NCI-H2029 (cell line): ENCODE measurements around the gene PCMT1.
"Not testable (repeated sequence)": the region's sequence is repeated elsewhere in the genome, so short reads cannot be mapped to it uniquely, and the experiment has no call there.

Experiments used
- DNase-seq: peaks from one replicate; lab custom pipeline; 2025; lab: John Stamatoyannopoulos, UW

PCMT1 gene

DNA sequence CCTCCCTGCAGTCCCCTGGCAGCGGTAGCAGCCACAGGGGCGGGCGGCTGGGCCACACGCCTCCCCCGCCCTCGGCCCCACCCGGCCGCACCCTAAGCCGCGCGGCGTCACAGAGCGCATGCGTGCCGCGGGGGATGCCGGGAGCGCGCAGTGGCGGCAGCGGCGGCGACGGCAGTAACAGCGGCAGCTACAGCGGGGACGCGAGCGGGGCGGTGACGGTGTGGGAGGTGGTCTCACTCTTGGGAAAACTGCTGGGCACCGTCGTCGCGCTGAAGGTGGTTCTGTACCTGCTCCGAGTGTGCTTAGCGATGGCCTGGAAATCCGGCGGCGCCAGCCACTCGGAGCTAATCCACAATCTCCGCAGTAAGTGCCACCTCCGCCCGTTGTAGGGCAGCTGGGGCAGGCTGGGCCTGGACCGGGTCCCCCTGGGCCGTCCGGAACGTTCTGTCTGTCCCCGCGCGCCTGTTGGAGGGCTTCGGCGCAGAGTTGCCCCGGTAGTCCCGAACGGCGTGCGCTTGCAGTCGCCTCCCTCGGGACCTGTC, at the start of gene PCMT1:
Gene PCMT1, plus strand, starts transcription at position 148 of the 542 bp plus-strand sequence. Its CDS starts 161 bp downstream, at position 309.
- DNase-seq, result peak; percentile 74

DNA sequence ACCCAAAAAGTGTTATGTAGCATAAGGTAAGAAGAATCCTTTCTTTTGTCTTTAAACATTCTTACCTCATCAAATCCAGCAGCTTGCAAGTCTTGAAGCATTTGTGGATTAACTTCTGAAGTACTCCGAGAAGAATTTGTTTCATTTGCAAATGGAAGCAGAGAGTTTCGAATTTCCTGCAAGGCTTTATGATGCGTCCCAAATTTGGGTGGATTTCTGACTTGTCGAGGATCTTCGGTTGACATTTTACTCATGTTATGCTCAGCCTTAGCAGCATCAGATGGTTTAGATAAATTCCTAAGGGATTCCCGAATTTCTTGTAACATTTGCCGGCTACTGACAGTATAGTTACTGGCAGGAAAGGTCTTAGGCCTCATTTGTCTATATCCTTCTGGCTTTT, 47.8 kb upstream of the PCMT1 start:
- DNase-seq, result no peak

DNA sequence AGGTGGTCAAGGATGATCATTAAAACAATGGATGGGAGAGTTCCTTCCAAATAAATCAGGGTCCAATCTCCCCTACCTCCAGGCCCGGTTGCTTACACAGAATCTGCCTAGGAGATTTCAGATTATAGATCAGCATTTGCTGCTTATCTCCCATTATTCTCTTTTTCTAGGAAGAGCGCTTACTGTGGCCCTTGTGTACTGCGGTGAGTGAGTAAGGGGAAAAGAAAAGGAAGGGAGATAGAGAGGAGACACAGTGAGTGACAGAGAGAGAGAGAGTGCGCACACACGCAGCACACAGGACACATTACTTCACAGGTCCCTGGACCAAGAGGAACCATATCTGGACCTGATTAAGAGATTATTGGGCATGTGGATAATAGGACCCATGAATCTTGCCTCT, 37.8 kb upstream of the PCMT1 start:
- DNase-seq, result no peak

DNA sequence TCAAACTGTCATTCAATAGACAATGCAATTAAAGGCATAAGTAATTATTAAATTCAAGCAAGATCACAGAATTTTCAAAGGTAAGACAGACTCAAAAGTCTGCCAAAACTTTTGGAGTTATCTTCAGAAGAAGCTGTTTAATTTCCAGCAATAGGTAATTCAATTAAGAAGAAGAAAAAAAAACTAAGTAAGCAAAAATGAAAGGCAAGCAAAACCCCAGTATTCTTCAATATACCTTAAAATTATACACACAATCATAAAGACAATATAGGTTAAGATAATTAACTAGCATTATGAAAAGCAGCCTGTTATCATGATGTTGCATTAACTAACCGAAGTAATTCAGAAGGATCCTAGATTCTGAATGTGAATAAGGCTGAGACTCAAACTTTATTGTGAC, 35.1 kb upstream of the PCMT1 start:
- DNase-seq, result no peak

DNA sequence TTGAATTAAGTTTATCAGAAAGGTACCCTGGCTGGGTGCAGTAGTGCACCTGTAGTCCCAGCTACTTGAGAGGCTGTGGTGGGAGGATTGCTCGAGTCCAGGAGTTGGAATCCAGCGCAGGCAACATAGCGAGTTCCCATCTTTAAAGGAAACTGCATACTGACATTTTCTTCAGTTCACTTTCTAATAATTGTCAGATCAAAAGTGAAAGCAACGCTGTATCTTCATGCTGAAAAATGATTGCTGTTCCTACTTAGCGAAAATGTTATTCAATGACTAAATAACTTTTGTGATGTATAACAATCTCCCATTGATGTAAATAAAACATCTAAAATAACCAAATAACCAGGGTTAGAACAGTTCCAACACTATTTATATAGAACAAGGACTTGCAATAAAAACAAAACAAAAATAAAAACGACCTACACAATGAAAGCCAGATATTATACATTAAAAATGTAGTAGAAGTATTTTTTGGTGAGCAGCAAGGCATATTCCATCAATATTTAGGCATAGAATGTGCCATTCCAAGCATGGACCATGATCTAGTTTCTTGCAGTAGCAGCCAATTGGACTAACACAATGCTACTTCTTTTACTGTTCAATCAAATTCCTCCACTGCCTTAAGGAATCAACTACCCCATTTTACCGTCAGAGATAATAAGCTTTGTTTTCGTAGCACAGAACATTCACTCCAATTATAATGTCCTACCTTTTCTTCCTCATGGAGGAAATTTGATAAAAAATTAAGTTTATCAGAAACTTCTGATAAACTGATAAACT, 33.2 kb upstream of the PCMT1 start:
- DNase-seq, result no peak

DNA sequence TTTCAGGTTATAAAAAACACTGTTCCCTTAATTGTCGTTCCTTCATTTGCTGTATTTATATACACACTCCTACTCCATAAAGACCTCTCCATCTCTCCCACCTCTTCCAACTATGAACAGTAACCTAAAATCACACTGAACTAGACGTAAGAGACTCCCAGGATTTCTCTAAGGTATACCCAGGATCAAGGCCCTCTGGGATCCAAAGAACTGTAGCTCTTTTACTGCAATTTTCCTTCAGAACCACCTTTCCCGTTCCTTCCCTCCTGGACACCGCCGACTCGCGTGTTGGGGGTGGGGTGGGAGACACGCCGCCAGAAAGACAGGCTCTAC, 32.3 kb upstream of the PCMT1 start:
- DNase-seq, result no peak

DNA sequence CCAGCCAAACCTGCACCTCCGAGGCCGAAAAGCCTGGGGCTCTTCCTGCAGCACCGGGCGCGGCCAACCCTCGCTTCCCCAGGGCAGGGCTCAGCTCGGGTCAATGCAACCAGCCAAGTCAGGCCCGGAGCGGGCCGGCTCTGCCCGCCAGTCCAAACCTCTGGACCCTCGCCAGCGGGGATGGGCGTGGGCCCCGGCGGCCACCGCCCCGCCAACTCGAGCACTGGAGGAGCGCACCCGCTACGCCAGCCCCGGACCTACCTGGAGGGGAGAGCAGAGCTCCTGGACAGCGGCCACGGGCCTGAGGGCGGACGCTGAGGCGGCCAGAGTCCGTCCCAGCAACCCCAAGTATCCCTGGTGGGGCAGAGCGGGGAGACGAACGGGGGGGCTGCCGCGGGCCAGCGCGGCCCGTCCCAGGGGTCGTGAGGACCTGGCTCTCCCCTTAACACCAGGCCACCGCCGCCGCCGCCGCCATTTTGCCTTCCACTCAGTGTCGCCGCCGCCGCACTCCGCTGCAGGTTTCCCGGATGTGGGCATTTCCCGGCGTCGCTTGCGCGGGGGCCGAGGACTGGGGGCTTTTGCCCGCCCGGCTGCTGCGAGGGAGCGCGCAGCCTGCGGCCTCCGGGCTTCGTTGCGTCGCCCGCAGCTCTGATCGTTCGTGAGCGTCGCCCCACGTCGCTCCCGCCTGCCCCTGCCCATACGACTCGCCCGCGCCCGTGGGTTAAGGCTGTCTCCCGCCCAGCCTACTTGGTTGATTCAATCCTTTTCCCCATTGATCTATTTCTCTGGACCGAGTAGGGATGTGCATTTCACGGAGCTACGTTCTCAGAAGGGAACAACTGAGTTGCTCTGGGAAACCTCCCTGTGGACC, 31.7 kb upstream of the PCMT1 start, which contains the start of gene LATS1:
Gene LATS1, minus strand, starts transcription at position 514 of the 871 bp plus-strand sequence. CDS start 15,975 bp downstream, outside the sequence.
- DNase-seq, result peak; percentile 71

DNA sequence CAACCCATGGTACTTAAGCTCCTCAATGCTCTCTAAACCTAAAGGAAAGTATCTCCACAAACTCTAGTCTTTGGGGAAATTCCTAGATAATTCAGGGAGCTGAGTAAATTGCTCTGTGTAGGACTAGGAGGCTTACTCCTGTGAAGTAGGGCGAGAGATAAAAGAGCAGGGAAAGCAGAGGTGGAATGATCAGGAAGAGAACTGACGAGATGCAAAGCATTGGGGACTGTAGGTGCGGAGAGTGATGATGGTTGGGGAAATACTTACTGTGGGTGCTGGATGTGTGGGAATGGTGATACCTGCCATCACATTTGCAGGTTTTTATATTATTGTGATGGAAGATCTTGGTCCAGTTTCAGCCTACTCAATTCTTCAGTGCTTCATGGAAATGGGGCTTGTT, 30.0 kb upstream of the PCMT1 start:
- no peak for DNase-seq

DNA sequence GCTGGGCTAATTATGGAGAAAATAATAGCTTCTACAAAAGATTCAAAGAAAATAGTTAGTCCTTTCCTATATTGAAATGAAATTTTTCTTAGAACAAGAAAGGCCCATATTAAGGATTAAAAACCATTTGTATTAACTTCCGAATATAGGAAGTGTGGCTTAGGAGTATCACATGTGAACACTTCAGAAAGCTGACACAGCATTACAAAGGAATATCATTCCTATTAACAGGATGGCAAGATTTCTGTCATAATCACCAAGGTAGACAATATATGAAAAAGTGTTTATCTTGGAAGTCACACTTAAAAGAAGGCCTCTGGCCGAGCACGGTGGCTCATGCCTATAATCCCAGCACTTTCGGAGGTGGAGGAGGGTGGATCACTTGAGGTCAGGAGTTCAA, 26.3 kb upstream of the PCMT1 start:
- DNase-seq, result no peak

DNA sequence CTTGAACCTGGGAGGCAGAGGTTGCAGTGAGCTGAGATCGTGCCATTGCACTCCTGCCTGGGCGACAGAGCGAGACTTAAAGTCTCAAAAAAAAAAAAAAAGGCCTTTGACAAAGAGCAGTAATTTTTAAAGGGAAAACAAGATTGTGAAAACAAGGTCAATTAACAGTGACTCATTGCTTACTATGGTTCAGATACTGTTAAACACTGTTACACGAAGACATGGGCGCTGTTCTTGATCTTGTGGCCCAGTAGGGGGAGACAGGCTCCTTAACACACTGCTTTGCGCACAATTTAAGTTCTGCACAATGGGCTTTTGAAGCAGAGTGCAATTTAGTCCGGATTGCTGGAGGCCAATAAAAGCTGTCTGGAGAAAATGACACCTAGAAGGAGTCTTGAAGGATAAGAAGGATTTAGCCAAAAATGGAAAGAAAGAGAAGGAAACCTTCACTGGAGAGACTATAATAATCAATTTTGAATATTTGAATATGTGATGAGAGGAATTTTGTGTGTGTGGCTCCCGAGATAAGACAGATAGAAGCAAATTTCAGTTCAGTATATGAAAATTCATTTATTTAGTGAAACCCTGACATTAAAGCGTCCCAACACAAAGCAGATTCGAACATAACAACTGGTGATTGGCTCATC, 25.6 kb upstream of the PCMT1 start:
- no peak for DNase-seq

DNA sequence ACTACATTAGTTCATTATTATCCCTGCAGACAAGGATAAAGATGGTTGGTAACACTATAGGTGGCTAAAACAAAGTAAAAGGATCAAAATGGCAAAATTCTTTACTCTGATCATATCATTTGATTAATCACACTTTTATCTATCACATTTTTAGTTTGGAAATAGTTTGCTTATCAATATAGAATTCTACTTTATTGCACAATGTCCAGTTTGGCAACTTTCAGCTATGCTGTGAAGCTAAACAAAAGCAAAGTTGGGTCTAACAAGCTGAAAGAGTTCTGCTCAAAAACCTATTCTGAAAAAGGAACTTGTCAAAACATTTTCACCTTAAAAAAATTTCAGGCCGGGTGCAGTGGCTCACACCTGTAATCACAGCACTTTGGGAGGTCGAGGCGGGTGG, 23.8 kb upstream of the PCMT1 start:
- no peak for DNase-seq

DNA sequence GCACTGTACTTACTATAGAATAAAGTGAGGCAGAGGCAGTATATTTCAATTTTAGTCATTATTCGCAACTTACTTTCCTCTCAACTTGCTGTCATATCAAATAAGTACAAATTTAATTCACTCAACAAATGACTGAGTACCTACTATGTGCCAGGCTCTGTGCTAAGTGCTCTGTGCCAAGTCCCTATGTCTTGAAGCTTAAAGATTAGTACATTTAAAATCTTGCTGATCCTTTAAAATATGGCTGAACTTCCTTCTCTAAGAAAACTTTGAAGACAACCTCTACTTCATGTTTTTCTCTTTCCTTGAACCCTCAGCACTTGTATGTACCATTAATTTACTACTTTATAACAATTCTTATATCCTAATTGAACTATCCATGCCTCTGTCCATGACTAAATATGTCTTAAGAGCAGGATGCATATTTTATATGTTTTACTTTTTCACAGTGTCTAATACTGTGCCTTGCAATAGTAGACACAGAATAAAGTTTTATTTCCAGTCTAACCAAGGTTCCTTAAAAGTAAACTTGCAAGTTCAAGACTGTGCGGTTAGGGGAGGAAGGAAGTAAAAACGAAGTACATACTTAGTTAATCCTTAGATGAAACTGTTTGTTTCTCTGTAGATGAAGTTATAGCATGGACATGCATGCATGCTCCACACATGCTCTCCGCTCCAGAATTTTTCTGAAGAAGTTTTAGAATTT, 21.6 kb upstream of the PCMT1 start:
- DNase-seq, result no peak

DNA sequence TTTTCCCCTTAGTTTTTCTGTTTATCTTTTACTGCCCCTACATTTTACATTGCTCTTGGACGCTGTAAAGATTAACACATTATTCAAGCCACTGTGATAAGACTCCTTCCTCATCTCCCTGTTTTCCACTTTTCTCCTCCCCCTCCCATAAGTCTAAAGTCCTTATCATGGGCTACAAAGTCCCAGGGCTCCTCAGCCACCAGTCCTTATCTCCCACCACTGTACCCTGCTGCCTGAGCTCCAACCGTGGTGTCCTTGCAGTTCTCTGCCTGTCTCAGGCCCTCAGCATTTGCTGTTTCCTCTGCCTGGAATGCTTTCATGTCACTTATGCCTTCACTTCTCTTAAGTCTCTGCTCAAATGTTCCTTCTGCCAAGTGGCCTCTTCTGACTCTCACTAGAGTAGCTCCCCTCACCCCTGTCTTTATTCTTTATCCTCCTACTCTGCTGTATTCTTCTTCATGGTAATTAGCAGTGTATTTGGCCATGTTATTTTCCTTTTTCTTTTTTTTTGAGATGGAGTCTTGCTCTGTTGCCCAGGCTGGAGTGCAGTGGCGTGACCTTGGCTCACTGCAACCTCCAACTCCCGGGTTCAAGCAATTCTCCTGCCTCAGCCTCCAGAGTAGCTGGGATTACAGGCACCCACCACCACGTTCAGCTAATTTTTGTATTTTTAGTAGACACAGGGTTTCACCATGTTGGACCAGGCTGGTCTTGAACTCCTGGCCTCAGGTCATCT, 20.9 kb upstream of the PCMT1 start:
- no peak for DNase-seq

DNA sequence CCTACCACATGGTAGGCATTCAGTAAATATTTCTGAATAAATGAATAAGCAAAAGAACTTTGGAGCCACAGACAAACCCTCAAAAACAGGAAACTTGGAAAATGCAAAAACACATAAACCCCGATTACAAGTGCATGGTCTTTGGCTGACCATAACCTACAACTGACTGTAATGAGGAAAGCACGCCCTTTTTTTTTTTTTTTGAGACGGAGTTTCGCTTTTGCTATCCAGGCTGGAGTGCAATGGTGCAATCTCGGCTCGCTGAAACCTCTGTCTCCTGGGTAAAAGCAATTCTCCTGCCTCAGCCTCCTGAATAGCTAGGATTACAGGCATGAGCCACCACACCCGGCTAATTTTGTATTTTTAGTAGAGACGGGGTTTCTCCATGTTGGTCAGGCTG, 19.7 kb upstream of the PCMT1 start:
- DNase-seq, result no peak

DNA sequence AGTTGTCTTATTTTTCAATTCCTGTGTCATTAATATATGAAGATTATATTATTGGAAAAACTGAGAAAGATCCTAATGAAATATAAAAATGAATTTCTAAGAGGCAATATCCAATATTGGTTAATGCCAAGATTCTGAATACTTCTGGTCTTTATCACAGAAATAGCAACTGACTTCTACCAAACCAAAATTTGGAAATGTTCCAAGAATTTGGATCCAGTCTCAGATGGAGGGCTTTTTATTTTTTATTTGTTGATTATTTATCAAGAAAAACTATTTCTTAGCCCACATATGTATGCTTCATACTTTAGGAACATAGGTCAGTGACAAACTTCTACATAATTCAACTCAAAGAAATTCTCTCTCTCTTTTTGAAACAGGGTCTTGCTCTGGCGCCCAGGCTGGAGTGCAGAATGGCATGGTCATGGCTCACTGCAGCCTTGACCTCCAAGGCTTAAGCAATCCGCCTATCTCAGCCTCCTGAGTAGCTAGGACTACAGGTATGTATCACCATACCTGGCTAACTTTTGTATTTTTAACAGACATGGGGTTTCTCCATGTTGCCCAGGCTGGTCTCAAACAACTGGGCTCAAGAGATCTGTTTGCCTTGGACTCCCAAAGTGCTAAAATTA, 16.3 kb upstream of the PCMT1 start:
- DNase-seq, result no peak

DNA sequence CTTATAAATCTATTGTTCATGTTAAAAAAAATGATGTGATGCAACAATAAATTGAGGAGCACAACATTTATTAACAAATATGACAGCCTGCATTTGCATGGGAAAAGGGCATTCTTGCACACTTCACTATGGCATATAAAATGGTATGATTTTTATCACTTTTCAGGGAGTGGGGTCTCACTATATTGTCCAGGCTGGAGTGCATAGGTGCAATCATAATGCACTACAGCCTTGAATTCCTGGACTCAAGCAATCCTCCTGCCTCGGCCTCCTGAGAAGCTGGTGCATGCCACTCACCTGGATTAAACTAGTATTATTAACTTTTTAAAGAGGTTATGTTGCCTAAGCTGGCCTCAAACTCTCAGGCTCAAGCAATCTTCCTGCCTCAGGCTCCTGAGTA, 14.6 kb upstream of the PCMT1 start:
- DNase-seq, result no peak

DNA sequence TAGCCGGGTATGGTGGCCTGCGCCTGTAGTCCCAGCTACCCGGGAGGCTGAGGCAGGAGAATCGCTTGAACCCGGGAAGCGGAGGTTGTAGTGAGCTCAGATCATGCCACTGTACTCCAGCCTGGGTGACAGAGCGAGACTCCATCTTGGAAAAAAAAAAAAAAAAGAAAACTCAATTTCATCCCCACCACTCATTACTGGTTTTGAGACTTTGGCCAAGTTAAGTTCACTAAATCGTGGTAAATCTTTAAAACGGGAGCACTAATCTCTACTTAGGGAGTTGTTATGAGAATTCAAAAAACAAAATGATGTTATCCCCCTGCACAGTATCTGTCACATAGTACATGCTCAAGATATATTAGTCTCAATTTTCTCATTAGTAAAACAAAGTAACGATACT, 4.3 kb upstream of the PCMT1 start:
- DNase-seq, result not testable (repeated sequence)

DNA sequence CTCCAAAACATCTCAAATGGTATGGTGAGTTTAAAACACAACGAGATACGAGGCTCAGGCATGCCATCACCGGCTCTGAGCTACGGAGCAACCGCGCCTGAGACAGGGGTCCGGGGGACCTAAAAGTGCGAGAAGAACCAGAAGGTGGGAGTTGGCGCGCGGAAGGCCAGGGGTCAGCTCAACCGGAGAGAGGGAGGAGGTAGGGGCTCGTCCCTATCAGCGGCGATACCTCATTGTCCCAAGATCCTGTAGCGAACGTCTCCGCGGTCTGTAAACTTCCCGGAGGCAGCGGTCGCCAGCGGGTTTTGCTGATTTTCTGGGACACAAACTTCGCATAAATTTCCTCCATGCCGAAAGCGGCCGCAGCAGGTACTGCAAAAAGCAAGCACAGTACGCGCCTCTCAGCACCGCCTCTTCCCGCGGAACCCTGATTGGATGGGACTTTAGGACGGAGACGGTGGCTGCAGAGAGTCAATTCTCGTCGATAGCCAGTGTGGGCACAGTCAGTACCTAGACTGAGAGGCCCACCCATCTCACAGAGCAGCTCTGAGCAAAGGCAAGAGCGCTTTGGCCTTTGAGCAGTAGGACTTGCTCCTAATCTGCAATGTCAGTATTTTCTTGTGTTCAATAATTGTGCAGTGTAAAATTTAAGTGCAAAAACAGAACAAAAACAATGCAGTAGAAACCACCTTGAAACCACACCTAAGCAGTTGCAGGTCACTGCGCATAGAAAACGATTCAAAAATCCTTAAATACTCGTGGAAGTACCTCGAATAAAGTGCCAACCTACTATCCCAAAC, 3.2 kb upstream of the PCMT1 start, which contains the start of gene NUP43:
Gene NUP43, minus strand, starts transcription at position 383 of the 800 bp plus-strand sequence. Its CDS starts 34 bp downstream, at position 349.
- peak; percentile 72 for DNase-seq

DNA sequence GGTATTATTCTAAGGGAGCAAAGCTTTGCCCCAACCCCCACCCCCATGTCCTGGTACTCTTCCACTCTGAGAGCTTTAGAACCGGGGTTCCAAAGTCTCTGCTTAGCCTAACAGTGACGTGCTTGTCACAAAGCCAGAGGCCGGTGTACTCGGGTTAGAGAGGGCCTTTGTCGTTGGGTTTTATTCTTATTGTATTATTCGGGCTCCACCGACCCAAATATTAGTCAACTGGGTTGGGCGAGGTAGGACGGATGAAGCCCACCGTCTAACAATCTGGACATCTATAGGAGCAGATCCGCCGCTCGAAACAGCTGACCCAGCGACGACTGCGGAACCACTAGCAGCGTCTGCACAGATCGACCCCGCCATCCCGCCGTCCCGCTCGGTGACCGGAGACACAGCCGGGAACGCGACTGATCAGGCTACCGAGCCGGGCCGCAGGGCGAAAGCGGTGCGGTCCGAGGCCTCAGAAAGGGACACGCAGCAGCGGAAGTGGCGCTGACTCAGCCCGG, 403 bp upstream of the PCMT1 start:
- not testable (repeated sequence) for DNase-seq
